ENCODE measurements around the gene GIPC1.

GRCh38 chr19:14515501-14516047 lies 19.6 kb upstream of the GIPC1 start:
- TF ChIP-seq, protein P1, sequence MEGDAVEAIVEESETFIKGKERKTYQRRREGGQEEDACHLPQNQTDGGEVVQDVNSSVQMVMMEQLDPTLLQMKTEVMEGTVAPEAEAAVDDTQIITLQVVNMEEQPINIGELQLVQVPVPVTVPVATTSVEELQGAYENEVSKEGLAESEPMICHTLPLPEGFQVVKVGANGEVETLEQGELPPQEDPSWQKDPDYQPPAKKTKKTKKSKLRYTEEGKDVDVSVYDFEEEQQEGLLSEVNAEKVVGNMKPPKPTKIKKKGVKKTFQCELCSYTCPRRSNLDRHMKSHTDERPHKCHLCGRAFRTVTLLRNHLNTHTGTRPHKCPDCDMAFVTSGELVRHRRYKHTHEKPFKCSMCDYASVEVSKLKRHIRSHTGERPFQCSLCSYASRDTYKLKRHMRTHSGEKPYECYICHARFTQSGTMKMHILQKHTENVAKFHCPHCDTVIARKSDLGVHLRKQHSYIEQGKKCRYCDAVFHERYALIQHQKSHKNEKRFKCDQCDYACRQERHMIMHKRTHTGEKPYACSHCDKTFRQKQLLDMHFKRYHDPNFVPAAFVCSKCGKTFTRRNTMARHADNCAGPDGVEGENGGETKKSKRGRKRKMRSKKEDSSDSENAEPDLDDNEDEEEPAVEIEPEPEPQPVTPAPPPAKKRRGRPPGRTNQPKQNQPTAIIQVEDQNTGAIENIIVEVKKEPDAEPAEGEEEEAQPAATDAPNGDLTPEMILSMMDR (IDR thresholded peaks at IDR 0.05; ENCODE audit: low read length), result no peak
- no peak for TF ChIP-seq EZH2 (IDR thresholded peaks at IDR 0.05; ENCODE audit: borderline replicate concordance, low read length)

All from OCI-LY1 (cell line).